ENCODE measurements around the gene RPL38. TPM values are rescaled to one million over a fixed set of nuclear protein-coding genes. Genes with fewer than 3 reads are reported as not detected.
"Not testable (repeated sequence)": the region's sequence is repeated elsewhere in the genome, so short reads cannot be mapped to it uniquely, and the experiment has no call there.

Gene RPL38
- total RNA-seq, 1 donor from 2014 or later: 571 TPM

- no peak overlapping the region for H3K4me3 ChIP-seq
These were observed 15.7 kb upstream of the RPL38 start for GRCh38 chr17:74187761-74188160.

GRCh38 chr17:74188687-74189086, 14.8 kb upstream of the RPL38 start:
- H3K27me3 ChIP-seq; intact Hi-C loops (cut with DNase I); H3K9me3 ChIP-seq: not testable (repeated sequence)

More at GRCh38 chr17:74187761-74188160, 15.7 kb upstream of the RPL38 start:
- intact Hi-C loops (cut with DNase I): no loop called here
- H3K27me3 ChIP-seq: no peaks in the 10 kb centered on the region
- no peaks in the 10 kb centered on the region for H3K4me1 ChIP-seq
- H3K36me3 ChIP-seq: no peaks in the 10 kb centered on the region
- no peak for DNase-seq (ENCODE audit: extremely low spot score in 2 of 2)
- no peak overlapping the region for H3K27ac ChIP-seq
- TF ChIP-seq POLR2A (IDR thresholded peaks at IDR 0.05) (no peak), CTCF (IDR thresholded peaks at IDR 0.05) (no peak), POLR2AphosphoS5 (IDR thresholded peaks at IDR 0.05; ENCODE audit: insufficient read depth in 1 of 2, low read depth in 1 of 2) (no peak)
- no peaks in the 10 kb centered on the region for H3K9me3 ChIP-seq

GRCh38 chr17:74190154-74190553, 13.3 kb upstream of the RPL38 start:
- H3K4me3 ChIP-seq: no peak overlapping the region
- H3K4me1 ChIP-seq: peaks cover 7% of the 10 kb centered on the region
- no peak for DNase-seq (ENCODE audit: extremely low spot score in 2 of 2)
- H3K9me3 ChIP-seq: no peaks in the 10 kb centered on the region
- no peaks in the 10 kb centered on the region for H3K27me3 ChIP-seq
- TF ChIP-seq POLR2A (IDR thresholded peaks at IDR 0.05) (no peak), POLR2AphosphoS5 (IDR thresholded peaks at IDR 0.05; ENCODE audit: insufficient read depth in 1 of 2, low read depth in 1 of 2) (peak in 1 of 2 donors; percentile 48)
- intact Hi-C loops (cut with DNase I): no loop called here
- H3K27ac ChIP-seq: no peak overlapping the region
- no peaks in the 10 kb centered on the region for H3K36me3 ChIP-seq

More at GRCh38 chr17:74188687-74189086, 14.8 kb upstream of the RPL38 start:
- H3K27ac ChIP-seq; H3K36me3 ChIP-seq; H3K4me3 ChIP-seq; DNase-seq (ENCODE audit: extremely low spot score in 2 of 2); H3K4me1 ChIP-seq: not testable (repeated sequence)

- TF ChIP-seq CTCF (IDR thresholded peaks at IDR 0.05) (no peak), POLR2A (IDR thresholded peaks at IDR 0.05) (no peak), POLR2AphosphoS5 (IDR thresholded peaks at IDR 0.05; ENCODE audit: insufficient read depth in 1 of 2, low read depth in 1 of 2) (no peak)
- no peaks in the 10 kb centered on the region for H3K9me3 ChIP-seq
- intact Hi-C loops (cut with DNase I): no loop called here
- no peak overlapping the region for H3K4me3 ChIP-seq
- H3K27me3 ChIP-seq: no peaks in the 10 kb centered on the region
- H3K27ac ChIP-seq: no peak overlapping the region
- no peak for DNase-seq (ENCODE audit: extremely low spot score in 2 of 2)
- H3K36me3 ChIP-seq: no peaks in the 10 kb centered on the region
- H3K4me1 ChIP-seq: peaks cover 7% of the 10 kb centered on the region
These were observed 12.6 kb upstream of the RPL38 start for GRCh38 chr17:74190807-74191406.

- intact Hi-C loops (cut with DNase I): no loop called here
- peak in 1 of 2 donors; percentile 6 for TF ChIP-seq POLR2AphosphoS5 (IDR thresholded peaks at IDR 0.05; ENCODE audit: insufficient read depth in 1 of 2, low read depth in 1 of 2)
- no peak for TF ChIP-seq CTCF (IDR thresholded peaks at IDR 0.05)
- Histone ChIP-seq H3K4me3 (no peak overlapping the region), H3K27ac (no peak overlapping the region), H3K9me3 (no peaks in the 10 kb centered on the region), H3K36me3 (no peaks in the 10 kb centered on the region), H3K4me1 (peaks cover 7% of the 10 kb centered on the region), H3K27me3 (no peaks in the 10 kb centered on the region)
- no peak for DNase-seq (ENCODE audit: extremely low spot score in 2 of 2)
These were observed 10.3 kb upstream of the RPL38 start for GRCh38 chr17:74192950-74193781.

GRCh38 chr17:74194682-74195081, 8.8 kb upstream of the RPL38 start:
- DNase-seq (ENCODE audit: extremely low spot score in 2 of 2): no peak
- Histone ChIP-seq H3K4me3 (no peak overlapping the region), H3K9me3 (no peaks in the 10 kb centered on the region), H3K36me3 (no peaks in the 10 kb centered on the region), H3K27me3 (no peaks in the 10 kb centered on the region), H3K27ac (no peak overlapping the region), H3K4me1 (peaks cover 12% of the 10 kb centered on the region)
- intact Hi-C loops (cut with DNase I): no loop called here
- TF ChIP-seq POLR2A (IDR thresholded peaks at IDR 0.05): no peak
- no peak for TF ChIP-seq POLR2AphosphoS5 (IDR thresholded peaks at IDR 0.05; ENCODE audit: insufficient read depth in 1 of 2, low read depth in 1 of 2)
- no peak for TF ChIP-seq CTCF (IDR thresholded peaks at IDR 0.05)
